K562 (cell line): ENCODE measurements around the gene NPDC1. TPM values are rescaled to one million over a fixed set of nuclear protein-coding genes. Genes with fewer than 3 reads are reported as not detected.

Source experiments
- ATAC-seq: fragments of 200-7000 bp; cut with Tn5 transposase; 3 replicates; pipeline ENCODE4 v1.9.1; 2020; ENCODE audit warnings: moderate library complexity
- BruUV-seq: library from RNA; stranded (reverse); fragments of 400-500 nt; replicated peaks from 2 replicates; lab custom pipeline; 2021; lab: Mats Ljungman, UMichigan
- CTCF ChIA-PET: fragments of 300-600 bp; formaldehyde crosslinking; extraction: SDS; loops from one replicate; lab custom pipeline; 2021; ENCODE audit warnings: low intra/inter-chr PET ratio; lab: Yijun Ruan, JAX
- POLR2A ChIA-PET: fragments of 300-600, 350-650 bp; sonication (Branson Sonifier 250); formaldehyde crosslinking; extraction: SDS; loops from one replicate; lab custom pipeline; 2021; ENCODE audit warnings: antibody characterized with exemption, inconsistent platforms; lab: Yijun Ruan, JAX
- DNase-seq, 4 experiments: peaks; one replicate each; pipeline versions ENCODE4 v3.0.0 to v3.0.0-alpha.2; 2011 to 2018; ENCODE audit warnings: low spot score in 3 of 4, mixed read lengths in 3 of 4; ENCODE audit errors: extremely low read depth in 1 of 4
- FAIRE-seq: peaks from 2 replicates; lab custom pipeline; 2011; peaks lifted over from hg19 to GRCh38; lab: Jason Lieb, UNC
- H2AFZ ChIP-seq: 2 replicates; pipeline ENCODE4 v1.6.0; 2011; ENCODE audit warnings: low read depth, low read length, control low read depth, inconsistent platforms
- H3K27ac ChIP-seq: fragments of 200-600 bp; 3 replicates; pipeline ENCODE4 v1.8.0; 2011; ENCODE audit warnings: low read depth, mild to moderate bottlenecking, control low read depth, inconsistent platforms, low read length, moderate library complexity, mixed read lengths; ENCODE audit errors: extremely low read depth
- H3K27me3 ChIP-seq, 2 experiments: fragments of 300-600 bp in 1 of 2; 2 replicates in 1 of 2; 3 replicates in 1 of 2; pipeline versions ENCODE4 v1.6.0 to v1.8.0; 2011; ENCODE audit warnings: inconsistent platforms in 2 of 2, low read length in 2 of 2, mild to moderate bottlenecking in 1 of 2, mixed read lengths in 1 of 2, moderate library complexity in 1 of 2; ENCODE audit not compliant: control insufficient read depth in 2 of 2, insufficient read depth in 2 of 2
- H3K36me3 ChIP-seq: fragments of 300-600 bp; 3 replicates; pipeline ENCODE4 v1.8.0; 2011; ENCODE audit warnings: mild to moderate bottlenecking, low read length, inconsistent platforms; ENCODE audit not compliant: control insufficient read depth, insufficient read depth
- H3K4me1 ChIP-seq, 2 experiments: fragments of 200-600 bp in 1 of 2; replicated peaks in 1 of 2; 2 replicates in 1 of 2; 3 replicates in 1 of 2; pipeline versions ENCODE4 v1.5.1 to v1.8.0; 2011; ENCODE audit warnings: inconsistent platforms in 2 of 2, low read length in 2 of 2, mild to moderate bottlenecking in 1 of 2, mixed read lengths in 1 of 2, moderate library complexity in 1 of 2; ENCODE audit not compliant: control insufficient read depth in 2 of 2, insufficient read depth in 2 of 2
- H3K4me2 ChIP-seq: 2 replicates; pipeline ENCODE4 v1.6.1; 2011; ENCODE audit warnings: low read length, control low read depth, inconsistent platforms, mixed read lengths; ENCODE audit not compliant: insufficient read depth
- H3K4me3 ChIP-seq: fragments of 200-600 bp; sonication (generic), shearing (Covaris generic); 2 replicates; pipeline ENCODE4 v1.5.1; 2016; ENCODE audit warnings: control low read depth, inconsistent platforms
- H3K79me2 ChIP-seq: fragments of 200-600 bp; 3 replicates; pipeline ENCODE4 v1.8.0; 2011; ENCODE audit warnings: low read length, inconsistent platforms; ENCODE audit not compliant: control insufficient read depth, insufficient read depth
- H3K9ac ChIP-seq, 2 experiments: 2 replicates each; pipeline versions ENCODE4 v1.6.0 to v1.6.1; 2011; ENCODE audit warnings: low read depth in 2 of 2, low read length in 2 of 2, control low read depth in 1 of 2, inconsistent platforms in 1 of 2, mild to moderate bottlenecking in 1 of 2, mixed read lengths in 1 of 2; ENCODE audit not compliant: insufficient read depth in 1 of 2
- H3K9me1 ChIP-seq: one replicate; pipeline ENCODE4 v1.6.0; 2011; ENCODE audit warnings: inconsistent platforms, mild to moderate bottlenecking, low read length, moderate library complexity; ENCODE audit not compliant: control insufficient read depth, insufficient read depth
- H3K9me3 ChIP-seq: replicated peaks from 2 replicates; pipeline ENCODE4 v1.5.1; 2011; ENCODE audit warnings: low read depth, low read length, inconsistent platforms; ENCODE audit not compliant: control insufficient read depth, insufficient read depth
- H4K20me1 ChIP-seq: replicated peaks from 2 replicates; pipeline ENCODE4 v1.6.1; 2011; ENCODE audit warnings: low read length, inconsistent platforms, mixed read lengths; ENCODE audit not compliant: control insufficient read depth, insufficient read depth
- ELF1 ChIP-seq: fragments of 200-800 bp; sonication (Bioruptor generic); IDR thresholded peaks from 2 replicates; pipeline ENCODE4 v1.6.1; 2016; ENCODE audit warnings: missing genetic modification characterization, missing compliant biosample characterization
- HMBOX1 ChIP-seq: sonication (generic); IDR thresholded peaks from 2 replicates; pipeline ENCODE4 v1.6.1; 2016
- NELFE ChIP-seq: IDR thresholded peaks from 2 replicates; pipeline ENCODE4 v1.6.1; 2011; ENCODE audit warnings: mild to moderate bottlenecking; ENCODE audit not compliant: insufficient read depth, insufficient read length
- RBFOX2 ChIP-seq: fragments of 200-400 bp; formaldehyde crosslinking; IDR thresholded peaks from 2 replicates; pipeline ENCODE4 v1.6.1; 2017; ENCODE audit warnings: low read depth, mild to moderate bottlenecking, low read length, moderate library complexity
- TEAD1 ChIP-seq, 2 experiments: fragments of 450-650 bp in 1 of 2; sonication (generic) in 1 of 2; formaldehyde crosslinking; IDR thresholded peaks; 2 replicates each; pipeline versions ENCODE4 v1.4.0 to v1.8.0; 2020 to 2022; ENCODE audit warnings: mild to moderate bottlenecking in 2 of 2, missing genetic modification reagents in 1 of 2
- THRAP3 ChIP-seq: fragments of 450-650 bp; IDR thresholded peaks from 2 replicates; pipeline ENCODE4 v1.6.1; 2016; ENCODE audit warnings: mild to moderate bottlenecking, inconsistent platforms, borderline replicate concordance
- WGBS: fragments of 100-300 bp; shearing (Covaris generic); methylation state at CpG from one replicate; pipeline ENCODE4 v1.1.6; 2016; ENCODE audit warnings: low coverage, mixed read lengths; ENCODE audit not compliant: insufficient coverage; ENCODE audit errors: missing lambda C conversion rate; 5-methylcytosine and 5-hydroxymethylcytosine counted together
- in situ Hi-C: fragments of 300-500 bp; cut with MboI; formaldehyde crosslinking; loops from 4 replicates; pipeline ENCODE4 v1.15.0; 2018; ENCODE audit warnings: inconsistent platforms, mixed read lengths
- intact Hi-C: fragments of 100-400 bp; cut with micrococcal nuclease; formaldehyde crosslinking; loops from 2 replicates; pipeline ENCODE4 v1.14.2; 2022
- polyA plus RNA-seq, 8 experiments: library from polyadenylated mRNA; depleted of rRNA in 4 of 8; stranded (reverse) in 5 of 8; unstranded in 3 of 8; fragments of >200 nt; fragmentation: Nextera tagmentation in 2 of 8; fragmentation: Illumina TruSeq in 1 of 8; extraction: Ambion mirVana in 2 of 8; extraction: Trizol in 1 of 8; gene quantifications; 2 replicates each; pipeline versions ENCODE4 v1.2.1 to v1.2.3, GENCODE V29; 2011 to 2014; ENCODE audit warnings: inconsistent platforms in 1 of 8, missing spikeins in 1 of 8
- total RNA-seq, 7 experiments: library from RNA; depleted of rRNA in 6 of 7; stranded (reverse); fragments of >200 nt in 6 of 7; fragmentation: Illumina TruSeq in 2 of 7; extraction: Trizol in 2 of 7; gene quantifications; 2 replicates each; pipeline versions ENCODE4 v1.2.1 to v1.2.3, GENCODE V29; 2011 to 2021; ENCODE audit warnings: low replicate concordance in 1 of 7

Gene NPDC1
- total and polyA plus RNA-seq, 9 of the 15 experiments (the other 6 are each of a cell fraction or from before 2014, with no cell fraction given), result 0.06 to 2.1 (median 0.53) TPM; not detected in 3

DNA sequence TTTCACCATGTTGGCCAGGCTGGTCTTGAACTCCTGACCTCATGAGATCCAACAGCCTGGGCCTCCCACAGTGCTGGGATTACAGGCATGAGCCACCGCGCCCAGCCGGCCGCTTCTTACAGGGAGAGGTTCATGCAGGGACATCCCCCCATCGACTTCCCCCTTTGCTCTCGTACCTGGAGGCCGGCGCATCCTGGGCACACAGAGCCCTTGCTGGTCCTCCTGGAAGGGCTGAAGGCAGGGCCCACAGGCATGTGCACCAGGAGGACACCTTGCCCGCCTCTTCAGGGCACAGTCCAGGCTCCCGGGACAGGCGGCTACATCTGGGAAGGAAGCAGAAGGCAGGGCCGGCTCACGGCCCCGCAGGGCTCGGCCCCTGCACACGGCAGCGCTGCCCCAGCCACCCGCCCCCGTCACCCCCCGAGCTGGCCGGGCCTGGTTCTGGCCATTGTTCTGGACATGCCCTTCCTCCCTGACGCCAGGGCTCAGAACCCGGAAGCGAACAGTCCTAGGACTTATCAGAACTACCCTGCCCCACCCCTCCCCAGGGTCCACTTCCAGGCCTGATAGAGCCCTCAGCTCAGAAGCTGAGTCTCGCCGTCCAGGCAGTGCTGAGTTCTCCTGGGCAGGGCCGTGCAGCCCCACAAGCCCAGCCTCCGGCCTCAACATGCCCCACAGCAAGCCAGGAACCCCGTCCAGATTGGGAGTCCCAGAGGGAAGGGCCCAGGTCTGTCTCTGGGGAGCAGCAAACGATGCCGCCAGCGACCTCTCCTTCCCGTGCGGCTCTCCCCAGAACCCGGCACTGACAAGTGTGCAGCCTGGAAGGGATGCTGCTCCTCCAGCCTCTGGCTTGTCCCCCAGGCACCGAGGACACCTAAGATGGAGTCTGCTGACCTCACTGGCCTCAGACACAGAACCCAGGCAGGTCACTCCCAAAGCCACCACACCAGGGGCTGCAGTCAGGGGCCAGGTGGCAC is 2.9 kb downstream of the NPDC1 start:
- H3K9me1 ChIP-seq, result no peaks in the 10 kb centered on the region
- H4K20me1 ChIP-seq, result peaks cover 26% of the 10 kb centered on the region; the same call in 1 of the 2 replicates
- TF ChIP-seq NELFE, result no peak
- TF ChIP-seq TEAD1 (CRISPR knock-in tag; IDR thresholded peaks at IDR 0.05), result no peak
- peak; percentile 59; the same call in 1 of the 2 replicates for TF ChIP-seq ELF1
- TF ChIP-seq THRAP3, result no peak
- no peak for TF ChIP-seq HMBOX1
- TF ChIP-seq RBFOX2, result no peak
- 24% methylated on average over 23 of the region's 36 CpGs for WGBS
- FAIRE-seq (no peak), ATAC-seq (peak; percentile 35), DNase-seq (peak in 2 of 4 experiments; percentile 45 to 46)
- intact Hi-C loops, result no loop called here
- H2AFZ ChIP-seq, result 0 out of 2 replicates have a peak overlapping the region, but pooled peaks have one; percentile 23
- no peaks in the 10 kb centered on the region for H3K36me3 ChIP-seq
- no peaks in the 10 kb centered on the region for H3K79me2 ChIP-seq
- no peak overlapping the region for H3K4me2 ChIP-seq
- no peak overlapping the region for H3K4me3 ChIP-seq
- no peaks in the 10 kb centered on the region for H3K9me3 ChIP-seq
- in situ Hi-C loops, result no loop called here
- H3K27ac ChIP-seq, result no peak overlapping the region
- BruUV-seq, result no TSS peak
- H3K27me3 ChIP-seq, result peaks cover 7 to 61% of the 10 kb centered on the region in 2 experiments; a peak in 4 of 5 replicates
- peak overlapping the region in 1 of 2 experiments; percentile 65; a peak in 2 of 4 replicates for H3K9ac ChIP-seq
- CTCF ChIA-PET, result no interaction called here
- peaks cover 0 to 73% of the 10 kb centered on the region in 2 experiments; a peak in 4 of 5 replicates for H3K4me1 ChIP-seq
- POLR2A ChIA-PET, result interaction anchor here (0.6 to 0.7 kb wide), 2 partner anchors 112 to 195 kb away, joined by 3 read pairs; no protein-coding TSS in a partner anchor
